HS-5 (cell line): ENCODE measurements around the gene MIF4GD.
"Not testable (repeated sequence)": the region's sequence is repeated elsewhere in the genome, so short reads cannot be mapped to it uniquely, and the experiment has no call there.

Source experiments
- DNase-seq: peaks from one replicate; pipeline ENCODE4 v3.0.0-alpha.2; 2012; ENCODE audit warnings: low read depth

MIF4GD gene

DNA sequence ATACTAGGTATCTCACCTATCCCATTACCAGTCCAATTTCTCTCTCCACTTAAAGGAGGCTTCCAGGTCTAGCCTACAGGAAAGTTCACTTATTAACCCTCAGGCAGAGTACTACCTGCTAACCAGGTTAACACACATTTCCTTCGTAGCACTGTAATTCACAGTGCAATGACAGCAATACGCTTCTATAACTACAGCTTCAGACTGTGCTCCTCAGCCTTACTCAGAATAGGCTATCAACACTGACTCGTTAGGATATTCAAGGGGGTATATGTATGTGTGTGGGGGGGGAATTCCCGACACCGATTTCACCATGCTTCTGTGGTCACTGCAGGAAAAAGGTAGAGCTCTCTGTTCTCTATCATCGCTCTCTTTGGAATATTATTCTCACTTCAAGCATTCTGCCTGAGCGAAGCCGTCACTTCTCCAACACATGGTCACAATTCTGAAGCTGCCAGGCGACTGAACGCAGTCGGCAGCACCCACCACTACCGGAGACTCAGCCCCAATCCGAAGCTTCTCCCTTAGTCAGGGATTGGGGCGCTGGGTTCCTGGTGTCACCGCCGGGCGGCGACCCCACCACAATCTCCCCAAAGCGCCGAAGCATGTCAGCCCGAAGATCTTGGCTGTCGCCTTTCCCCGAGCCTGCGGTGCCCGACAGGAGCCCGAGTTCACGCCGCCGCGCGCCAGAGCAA lies 10.2 kb downstream of the MIF4GD start:
- no peak for DNase-seq

DNA sequence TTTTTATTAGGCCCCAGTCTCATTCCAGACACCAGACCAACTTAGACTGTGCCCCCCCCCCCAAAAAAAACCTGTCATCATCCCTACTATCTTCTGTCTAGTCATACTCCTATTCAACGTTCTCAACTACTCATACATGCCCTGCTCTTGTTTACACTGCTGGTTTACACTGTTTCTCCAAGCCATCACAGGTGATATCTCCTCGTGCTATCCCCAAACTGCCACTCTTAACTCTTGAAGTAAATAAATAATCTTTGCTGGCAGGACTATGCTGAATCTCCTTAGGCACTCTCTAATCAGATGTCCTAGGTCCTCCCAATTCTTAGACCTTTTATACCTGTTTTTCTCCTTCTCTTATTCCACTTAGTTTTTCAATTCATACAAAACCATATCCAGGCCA lies 13.8 kb downstream of the MIF4GD start:
- not testable (repeated sequence) for DNase-seq

DNA sequence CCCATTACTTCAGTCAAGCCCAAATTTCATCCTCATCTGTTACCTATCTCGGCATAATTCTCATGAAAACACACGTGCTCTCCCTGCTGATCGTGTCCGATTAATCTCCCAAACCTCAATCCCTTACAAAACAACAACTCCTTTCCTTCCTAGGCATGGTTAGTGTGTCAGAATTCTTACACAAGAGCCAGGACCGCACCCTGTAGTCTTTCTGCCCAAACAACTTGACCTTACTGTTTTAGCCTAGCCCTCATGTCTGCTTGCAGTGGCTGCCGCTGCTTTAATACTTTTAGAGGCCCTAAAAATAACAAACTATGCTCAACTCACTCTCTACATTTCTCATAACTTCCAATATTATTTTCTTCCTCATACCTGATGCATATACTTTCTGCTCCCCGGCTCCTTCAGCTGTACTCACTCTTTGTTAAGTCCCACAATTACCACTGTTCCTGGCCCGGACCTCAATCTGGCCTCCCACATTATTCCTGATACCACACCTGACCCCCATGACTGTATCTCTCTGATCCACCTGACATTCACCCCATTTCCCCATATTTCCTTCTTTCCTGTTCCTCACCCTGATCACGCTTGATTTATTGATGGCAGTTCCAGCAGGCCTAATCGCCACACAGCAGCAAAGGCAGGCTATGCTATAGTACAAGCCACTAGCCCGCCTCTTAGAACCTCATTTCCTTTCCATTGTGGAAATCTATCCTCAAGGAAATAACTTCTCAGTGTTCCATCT lies 14.9 kb downstream of the MIF4GD start:
- not testable (repeated sequence) for DNase-seq

DNA sequence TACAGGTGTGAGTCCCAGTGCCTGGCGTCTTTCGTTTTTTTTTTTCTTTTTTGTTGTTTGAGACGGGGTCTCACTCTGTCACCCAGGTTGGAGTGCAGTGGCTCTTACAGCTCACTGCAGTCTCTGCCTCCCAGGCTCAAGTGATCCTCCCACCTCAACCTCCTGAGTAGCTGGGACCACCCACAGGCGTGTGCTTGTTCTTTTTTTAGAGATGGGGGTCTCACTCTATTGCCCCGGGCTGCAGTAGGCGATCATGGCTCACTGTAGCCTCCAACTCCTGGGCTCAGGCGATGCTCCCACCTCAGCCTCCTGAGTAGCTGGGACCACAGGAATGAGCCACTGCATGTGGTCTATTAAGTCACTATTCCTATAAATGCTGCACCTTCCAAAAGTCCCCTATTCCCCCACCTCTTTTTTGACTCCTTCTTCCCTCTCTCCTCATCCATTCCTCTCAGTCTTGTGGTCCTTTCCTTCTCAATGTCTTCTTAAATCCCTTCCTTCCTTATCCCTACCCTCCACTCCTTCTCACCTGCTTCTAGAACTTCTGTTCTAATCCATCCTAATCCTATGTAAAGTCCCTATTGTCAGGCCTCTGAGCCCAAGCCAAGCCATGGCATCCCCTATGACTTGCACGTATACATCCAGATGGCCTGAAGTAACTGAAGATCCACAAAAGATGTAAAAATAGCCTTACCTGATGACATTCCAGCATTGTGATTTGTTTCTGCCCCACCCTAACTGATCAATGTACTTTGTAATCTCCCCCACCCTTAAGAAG lies 18.8 kb downstream of the MIF4GD start:
- no peak for DNase-seq

DNA sequence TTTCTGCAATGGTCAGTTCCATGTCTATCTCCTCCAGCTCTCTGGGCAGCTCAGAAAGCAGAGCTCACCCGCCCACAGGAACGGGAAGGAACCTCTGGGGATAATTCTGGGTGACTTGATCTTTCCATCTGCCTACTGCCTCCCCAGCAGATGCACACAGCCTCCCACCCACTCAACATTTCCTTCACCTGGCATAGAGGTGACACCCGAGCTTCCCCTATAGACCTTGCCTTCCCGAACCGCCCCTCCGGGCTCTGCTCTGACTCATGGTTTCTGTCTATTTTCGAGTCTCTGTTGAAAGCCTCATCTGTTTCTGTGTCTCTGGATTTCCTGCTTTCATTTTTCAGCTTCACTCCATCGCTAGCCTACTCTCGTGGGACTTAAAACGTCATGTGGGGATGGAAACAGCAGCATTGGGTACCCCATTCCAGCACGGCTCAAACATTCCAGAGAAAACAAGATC lies 21.0 kb downstream of the MIF4GD start:
- DNase-seq = no peak

DNA sequence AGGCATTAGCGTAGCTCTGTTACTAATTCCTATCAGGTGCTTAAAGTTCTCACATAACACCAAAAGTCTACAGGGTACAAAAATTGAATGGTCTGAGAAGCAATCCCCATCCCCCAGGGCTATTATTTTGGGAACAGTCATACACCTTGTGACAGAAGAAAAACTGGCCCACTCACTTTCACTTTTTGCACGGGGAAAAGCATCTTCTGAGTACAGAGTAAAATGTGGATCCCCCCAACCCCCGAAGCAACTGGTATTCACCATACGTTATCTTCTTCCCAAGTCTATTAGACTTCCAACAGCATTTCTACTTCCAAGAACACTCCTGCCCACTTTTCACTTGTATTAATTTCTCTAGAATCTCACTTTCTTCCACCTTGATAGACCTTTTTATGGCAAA lies 21.5 kb downstream of the MIF4GD start:
- DNase-seq = no peak

DNA sequence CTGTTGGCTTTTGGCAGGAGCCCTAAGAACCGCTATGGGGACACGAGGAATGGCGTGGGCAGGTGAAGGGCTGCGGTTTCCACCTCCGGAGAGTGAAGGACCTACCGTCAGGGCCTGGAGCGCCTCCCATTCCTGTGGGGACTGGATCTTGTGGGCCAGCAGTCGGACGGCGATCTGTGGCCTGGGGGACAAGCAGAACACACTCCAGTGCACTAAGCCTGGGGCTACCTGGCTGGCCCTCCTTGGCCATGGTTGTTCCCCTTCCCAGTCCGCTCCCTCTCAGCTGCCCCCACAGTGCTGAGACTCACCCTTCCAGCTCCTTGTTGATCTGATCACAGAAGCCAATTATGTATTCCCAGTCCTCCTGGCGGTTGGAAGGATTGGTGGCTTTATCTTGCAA lies 24.6 kb downstream of the MIF4GD start:
- no peak for DNase-seq

DNA sequence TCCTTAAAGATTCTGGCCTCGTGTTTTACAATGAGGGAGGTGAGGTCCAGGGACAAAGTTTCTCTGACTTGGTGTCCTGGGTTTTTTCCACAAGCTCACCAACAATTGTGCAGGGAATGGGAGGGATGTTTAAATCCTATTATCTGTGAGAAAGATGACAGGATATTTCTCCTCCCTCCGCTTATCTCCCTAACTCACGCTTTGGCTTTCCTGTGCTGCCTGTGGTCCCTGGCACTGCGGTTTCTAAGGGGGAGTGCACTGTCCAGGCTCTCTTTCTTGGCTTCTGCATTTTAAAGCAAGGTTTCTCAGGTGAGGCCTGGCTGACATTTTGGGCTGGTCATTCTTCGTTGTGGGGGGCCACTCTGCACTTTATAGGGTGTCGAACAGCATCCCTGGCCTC lies 26.0 kb downstream of the MIF4GD start:
- DNase-seq = no peak

DNA sequence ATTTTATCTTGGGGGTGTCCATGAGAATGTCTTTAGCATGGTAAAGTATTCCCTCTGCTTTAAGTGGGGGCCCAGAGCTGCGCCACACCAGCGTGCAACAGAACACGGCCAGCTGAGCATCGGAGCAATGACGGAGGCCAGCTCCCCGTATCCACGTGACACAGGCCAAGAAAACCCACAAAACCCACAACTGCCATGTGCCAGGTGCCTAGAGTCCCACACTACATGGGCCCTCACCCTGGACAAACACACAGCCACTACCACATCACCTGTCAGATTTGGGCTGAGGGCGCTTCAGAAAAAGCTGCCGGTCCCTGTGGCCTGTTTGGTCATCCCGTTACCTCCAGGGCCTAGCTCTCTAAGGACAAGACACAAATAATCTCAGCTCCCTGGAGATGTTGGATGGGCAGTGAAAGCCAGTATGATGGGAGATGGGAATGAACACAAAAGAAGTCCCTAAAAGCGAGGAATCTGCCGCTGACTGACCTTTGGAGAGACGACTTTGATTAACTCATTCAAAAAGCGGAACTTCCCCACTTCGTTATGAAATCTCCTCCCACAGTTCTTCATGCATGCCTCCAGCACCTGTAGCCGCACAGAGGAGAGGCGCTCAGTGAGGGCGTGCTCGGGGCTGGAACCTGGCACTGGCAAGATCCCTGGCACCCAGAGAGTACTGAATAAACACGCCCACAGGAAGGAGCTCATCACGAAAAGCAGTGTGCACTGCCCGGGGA lies 26.7 kb downstream of the MIF4GD start:
- no peak for DNase-seq

DNA sequence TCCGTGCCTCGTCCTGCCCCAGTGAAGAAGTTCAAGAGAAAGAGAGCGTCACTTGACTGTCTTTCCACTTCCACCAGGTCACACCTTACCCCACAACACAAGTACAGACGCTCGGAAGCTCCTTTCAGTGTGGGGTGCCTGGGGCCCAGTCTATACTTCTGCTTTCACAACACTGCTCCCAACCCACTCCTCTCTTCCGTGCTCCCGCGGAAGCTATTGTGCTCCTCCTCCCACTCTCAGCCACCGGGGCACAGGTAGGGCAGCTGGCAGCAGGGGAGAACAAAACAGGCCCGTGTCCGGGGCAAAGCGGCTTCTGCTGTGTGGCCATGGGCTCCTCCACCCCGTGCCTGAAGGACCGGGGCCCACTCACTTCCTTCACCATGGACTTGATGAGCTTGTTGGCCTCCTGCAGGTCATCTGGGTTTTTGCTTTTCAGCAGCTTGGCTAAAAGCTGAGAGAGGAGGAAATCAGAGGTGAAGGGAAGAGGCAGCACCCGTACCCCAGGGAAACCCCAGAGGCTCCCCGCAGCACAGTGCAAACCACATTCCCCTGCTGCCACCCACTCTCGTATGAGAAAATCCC lies 28.5 kb downstream of the MIF4GD start:
- no peak for DNase-seq

DNA sequence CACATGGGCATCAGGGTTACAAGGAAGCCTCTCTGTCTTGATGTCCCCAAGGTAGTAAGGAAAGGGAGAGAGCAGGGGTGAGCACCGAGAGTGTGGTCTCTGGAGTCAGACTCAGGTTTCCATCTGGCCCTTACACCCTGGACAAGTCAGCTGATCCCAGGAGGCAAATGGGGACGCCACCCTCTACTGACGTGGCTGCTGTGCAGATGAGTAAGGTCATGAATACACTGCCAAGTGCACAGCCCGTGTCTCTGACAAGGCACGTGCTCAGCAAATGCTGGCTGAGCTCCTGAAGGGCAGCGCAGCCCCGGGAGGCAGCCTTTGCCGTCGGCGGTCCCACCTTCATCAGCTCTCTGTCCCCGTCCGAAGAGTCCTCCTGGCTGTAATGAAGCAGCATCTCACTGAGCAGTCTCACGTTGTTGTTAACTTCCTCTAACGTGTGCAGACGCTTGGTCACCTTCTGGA lies 29.0 kb downstream of the MIF4GD start:
- no peak for DNase-seq

DNA sequence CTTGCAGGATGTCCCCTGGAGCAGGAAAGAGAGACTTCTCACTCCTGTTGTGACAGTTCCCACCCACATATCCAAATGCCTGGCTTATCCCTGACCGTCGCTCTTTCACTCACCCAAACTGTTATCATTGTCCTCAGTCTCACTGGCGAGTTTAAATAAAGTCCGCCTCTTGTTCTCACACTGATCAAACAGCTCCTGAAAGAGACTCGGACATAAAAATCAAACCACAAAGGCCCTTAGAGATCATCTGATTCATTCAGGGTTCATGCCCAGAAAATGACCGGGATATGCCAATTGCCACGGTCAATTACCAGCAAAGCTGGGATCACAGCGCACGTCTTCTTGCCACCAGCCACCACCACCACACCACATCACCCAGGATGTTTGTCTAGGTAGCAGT lies 29.5 kb downstream of the MIF4GD start:
- no peak for DNase-seq

DNA sequence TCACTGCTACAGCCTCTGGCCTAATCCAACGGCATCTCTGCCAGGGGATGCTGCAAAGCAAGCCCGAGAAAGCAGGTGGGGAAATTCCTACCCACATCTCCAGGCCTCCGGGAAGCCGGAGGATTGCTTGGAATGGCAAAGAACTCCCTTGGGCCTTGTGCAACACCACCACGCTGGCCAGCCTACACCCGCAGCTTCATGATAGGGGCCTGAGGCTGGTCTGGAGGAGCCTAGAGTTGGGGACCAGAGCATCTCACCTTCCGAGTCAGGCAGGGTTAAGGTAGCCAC lies 29.9 kb downstream of the MIF4GD start:
- DNase-seq = no peak

DNA sequence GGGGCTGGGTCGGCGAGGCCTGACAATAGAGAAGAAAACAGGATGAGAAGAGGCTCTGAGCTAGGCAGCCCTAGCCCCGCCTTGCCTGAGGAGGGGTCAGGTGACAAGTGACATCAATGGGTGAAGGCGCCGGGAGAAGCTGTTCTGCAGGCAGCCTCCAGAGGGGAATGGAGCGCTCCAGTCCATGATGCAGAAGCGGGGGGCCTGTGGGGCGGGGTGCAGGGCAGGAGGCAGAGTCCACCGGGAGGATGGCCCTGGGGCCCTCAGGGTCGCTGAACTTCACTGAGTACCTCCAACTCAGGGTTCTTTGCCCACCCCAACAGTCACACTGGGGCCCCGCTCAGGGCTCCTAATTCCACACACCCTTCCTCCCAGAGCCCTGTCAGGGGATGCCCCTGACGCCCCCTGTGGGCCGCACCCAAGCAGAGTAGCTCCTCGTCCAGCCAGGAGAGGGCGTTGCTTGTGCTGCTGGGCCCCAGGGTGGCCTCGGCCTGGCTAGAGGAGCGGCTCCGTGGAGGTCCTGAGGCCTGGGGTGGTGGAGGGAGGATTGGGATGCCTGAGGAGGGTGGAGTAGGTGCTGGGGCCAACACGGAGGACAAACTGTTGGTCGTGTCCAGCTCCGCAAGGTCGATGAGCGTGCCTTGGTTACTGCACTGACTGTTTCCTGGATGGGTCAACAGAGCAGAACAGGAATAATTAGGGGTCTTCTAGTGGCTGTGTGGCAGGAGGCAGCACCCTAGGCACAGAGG lies 30.5 kb downstream of the MIF4GD start:
- DNase-seq = no peak

DNA sequence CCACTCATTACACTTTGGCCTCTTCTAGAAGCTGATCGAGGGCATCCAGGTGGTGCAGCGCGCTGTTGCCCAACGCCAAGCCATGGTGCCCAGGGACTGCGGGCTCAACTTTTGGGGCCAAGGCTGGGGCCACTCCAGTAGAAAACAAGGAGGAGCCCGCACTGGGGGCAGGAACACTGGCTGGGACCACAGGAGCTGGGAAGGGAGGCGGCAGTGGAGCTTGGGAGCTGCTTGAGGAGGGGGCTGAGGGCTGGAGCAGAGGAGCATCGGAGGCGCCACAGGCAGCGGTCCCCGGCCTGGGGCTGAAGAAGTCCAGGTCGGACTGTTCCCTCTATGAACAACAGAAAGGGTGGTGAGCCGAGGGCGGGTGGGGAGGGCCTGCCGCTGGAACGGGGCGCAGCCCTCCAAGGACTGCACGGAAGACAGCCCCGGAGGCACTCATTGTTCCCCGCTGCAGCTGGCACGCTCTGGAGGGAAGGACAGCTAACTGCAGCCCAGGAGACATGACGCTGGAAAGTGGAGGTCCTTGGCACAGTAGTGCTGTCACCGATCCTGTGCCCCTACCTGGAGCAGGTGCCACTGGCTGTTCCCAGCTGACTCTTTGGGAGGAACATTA lies 31.1 kb downstream of the MIF4GD start:
- DNase-seq = no peak

DNA sequence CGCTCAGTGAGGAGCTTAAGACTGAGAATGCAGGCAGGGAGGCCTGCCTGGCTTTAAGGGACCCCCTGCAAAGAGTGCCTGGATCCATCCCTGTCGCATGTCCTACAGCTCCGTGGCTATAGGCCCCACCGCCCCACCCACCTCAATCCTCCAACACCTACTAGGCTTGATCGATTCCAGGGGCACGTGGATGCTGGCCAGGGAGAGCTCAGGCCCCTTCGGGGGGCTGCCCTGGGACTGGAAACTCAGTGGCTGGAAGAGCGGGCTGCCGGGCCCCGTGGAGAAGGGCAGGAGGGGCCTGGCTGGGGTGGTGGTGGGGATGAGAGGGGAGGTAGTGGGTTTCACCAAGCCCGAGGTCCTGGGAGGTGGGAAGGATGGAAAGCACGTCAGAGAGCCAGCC lies 31.8 kb downstream of the MIF4GD start:
- DNase-seq = no peak

DNA sequence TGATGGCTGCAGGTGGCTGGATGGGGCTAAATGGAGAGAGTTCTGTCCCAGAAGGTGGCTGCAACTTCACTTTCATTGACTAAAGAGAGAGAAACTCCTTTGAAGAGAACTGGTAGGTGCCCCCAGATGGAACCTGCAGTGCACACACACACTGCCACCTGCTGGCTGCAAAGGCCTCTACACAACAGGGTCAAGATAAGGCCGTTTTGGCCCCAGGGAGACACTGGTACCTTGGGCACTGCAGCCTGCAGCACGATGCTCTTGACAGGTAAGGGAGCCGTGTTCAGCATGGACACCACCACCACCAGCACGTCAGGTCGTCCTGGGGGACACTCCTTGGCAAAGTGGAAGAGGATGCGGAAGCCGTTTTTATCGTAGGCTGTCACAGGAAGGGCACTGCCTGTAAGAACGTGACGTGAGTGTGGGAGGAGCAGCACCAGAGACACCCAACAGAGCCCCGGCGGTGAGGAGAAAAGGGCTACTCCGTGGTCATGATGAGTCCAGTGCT lies 32.3 kb downstream of the MIF4GD start:
- no peak for DNase-seq

DNA sequence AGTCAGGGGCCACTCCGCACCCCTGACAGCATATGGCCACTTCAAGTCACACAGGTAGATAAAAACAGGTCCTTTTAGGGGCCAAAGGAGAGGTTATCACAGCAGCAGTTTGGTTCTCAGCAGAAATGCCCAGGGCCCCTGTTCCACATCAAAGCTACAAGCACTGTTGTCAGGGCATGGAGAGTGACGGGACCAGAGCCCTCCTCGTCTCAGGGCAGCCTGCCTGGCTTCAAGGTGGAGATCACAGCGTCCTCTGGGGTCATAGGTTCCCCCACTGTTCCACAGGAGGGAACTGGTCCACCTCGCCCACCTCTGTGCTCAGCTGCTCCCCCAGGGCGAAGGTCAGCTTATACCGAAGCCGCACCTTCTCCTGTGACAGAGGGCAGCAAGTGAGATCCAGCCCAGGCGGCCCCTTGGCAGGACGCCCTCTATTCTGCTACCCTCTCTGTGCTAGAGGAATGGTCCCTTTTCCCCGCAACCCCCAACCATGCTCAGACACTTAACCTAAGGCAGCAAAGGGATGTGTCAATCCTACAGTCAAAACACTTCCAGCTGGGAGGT lies 32.9 kb downstream of the MIF4GD start:
- no peak for DNase-seq

DNA sequence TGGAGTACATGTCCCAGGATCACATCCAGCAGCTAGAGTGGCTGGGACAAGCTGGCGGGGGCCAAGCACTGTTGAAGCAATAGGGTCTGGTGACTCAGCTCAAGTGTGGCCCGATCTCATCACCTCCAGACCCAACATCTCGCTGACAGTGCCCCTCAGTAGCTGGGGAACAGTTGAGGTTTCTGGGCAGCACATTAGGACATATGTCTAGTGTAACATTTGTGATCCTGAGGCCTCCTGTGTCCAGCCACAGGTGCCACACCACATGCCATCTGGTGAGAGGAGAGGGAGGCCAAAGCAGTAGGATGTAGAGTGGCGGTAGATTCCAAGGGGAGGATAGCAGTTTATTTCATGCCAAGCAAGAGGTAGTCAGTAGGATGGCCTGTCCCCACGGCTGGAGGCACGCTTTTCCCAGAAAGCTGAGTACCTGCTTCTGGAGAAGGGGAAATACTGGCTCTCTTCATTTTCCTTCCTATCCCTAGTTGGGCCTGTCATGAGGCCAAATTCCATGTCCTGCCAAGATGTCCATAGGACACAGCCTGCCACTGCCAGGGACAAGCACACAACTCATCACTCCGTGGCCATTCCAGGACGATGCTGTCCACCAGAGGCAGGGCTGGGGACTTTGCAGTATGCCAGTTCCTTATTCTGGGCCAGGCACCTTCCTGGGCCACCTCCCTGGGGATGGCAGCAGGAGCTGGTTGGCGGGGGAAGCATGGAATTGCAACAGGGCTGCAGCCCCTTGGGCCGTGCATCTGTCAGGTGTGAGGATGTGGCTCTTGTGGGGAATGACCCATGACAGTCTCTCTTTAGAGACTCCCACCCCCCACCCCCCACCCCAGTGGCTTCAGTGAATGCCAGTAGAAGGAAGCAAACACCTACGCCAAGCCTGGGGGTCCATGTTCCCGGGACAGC lies 33.7 kb downstream of the MIF4GD start:
- DNase-seq = no peak
